Middle frontal gyrus (tissue), 1 donor: ENCODE measurements around the gene NOL9.

Experiments used
- DNase-seq: peaks from one replicate; pipeline ENCODE4 v3.0.0-alpha.2; 2015; ENCODE audit warnings: low spot score; ENCODE audit errors: extremely low spot score

The NOL9 gene

DNA sequence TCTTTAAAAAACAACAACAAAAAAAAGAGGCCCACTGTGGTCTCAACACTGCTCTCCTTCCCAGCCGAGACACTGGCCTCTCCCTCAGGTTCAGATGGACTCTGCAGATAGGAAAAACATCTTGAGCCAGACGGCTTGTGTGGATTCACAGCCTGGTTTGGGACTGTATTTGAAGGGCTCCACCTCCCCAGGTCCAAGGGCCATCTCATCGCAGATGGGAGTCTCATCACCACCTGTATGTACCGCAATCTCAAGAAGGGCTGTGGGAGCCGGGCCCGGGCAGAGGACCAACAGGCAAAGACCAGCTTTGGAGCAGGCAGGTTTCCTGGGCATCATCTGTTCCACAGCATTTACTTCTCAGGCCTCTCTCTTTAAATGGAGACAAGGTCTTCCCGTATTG lies 35.7 kb upstream of the NOL9 start:
- no peak for DNase-seq

GRCh38 chr1:6588893-6589520 lies 34.7 kb upstream of the NOL9 start:
- no peak for DNase-seq

DNA sequence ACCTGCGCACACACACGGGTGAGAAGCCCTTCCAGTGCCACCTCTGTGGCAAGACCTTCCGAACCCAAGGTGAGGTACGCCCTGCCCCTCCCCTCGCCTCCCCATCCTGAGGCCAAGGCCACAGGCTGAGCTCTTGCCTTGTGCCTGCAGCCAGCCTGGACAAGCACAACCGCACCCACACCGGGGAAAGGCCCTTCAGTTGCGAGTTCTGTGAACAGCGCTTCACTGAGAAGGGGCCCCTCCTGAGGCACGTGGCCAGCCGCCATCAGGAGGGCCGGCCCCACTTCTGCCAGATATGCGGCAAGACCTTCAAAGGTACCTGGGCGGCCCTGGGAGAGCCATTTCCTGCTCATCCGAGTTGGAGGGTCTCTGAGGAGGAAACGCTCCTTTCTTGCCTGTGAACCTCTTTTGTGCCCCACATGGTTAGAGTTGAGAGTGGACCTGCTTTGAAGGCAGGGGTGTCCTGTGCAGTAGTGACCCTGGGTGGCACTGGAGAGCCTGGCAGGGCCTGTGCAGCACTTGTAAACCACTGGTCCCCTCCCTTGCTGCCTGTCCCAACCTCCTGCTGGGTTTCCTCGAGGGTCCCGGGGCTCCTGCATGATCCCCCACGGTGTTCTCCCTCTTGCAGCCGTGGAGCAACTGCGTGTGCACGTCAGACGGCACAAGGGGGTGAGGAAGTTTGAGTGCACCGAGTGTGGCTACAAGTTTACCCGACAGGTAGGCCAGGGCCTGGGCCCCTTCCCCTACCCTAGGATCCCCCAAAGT lies 34.0 kb upstream of the NOL9 start:
- no peak for DNase-seq

DNA sequence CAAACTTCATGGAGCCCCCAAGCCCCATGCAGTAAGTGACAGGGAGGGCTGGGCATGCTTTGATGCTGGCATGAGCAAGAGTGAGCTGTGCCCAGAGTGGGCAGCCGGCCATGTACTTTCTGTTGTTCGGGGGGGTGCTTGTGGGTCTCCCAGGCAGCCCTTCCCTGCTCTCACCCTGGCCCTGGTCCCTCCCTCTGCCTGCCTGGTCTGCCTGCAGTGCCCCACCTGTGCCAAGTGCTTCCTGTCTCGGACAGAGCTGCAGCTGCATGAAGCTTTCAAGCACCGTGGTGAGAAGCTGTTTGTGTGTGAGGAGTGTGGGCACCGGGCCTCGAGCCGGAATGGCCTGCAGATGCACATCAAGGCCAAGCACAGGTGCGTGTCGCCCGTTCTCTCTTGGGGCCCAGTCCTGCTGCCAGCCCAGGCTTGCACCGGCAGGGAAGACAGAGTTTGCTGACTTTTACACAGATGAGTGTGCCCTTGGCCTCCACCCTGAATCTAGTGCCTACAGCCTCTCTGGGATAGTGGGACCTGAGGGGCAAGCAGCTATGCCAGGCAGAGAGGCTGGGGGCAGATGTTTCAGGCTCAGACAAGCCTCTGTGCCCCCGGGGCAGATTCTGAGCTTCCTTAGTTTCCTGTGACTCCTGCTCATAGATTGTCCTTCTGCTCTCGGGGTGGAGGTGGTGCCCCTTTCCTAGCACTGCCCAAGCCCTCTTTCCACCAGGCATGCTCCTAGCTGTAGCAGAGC lies 33.1 kb upstream of the NOL9 start:
- no peak for DNase-seq

DNA sequence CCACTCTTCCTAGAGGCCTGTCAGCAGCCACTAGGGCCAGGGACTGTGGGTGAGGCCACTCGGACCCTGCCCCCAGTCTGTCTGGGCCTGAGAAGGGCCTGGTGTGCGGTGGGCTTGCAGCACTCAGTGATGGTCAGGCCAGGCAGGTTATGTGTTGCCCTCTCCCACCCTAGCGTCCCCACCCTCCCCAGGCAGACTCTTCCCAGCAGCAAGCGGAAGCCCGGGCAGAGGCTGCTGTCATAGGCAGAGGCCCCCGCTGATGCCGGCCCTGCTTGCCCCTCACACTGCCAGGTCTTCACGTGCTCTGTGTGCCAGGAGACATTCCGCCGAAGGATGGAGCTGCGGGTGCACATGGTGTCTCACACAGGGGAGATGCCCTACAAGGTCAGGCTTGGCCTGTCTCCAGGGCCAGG lies 32.1 kb upstream of the NOL9 start:
- no peak for DNase-seq

DNA sequence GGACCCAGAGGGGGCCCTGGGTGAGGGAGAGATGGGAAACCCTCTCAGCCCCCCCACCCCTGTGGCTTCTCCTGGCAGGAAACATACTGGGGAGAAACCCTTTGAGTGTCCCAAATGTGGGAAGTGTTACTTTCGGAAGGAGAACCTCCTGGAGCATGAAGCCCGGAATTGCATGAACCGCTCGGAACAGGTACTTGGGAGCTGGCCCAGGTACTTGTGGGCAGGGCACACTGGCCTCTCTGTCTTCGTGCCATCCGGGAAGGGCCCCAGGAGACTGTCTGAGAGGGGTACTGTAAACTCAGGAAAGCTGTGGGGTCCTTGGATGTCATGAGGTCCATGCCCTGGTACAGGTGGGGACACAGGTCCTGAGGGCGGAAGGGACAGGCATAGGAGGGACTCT lies 31.5 kb upstream of the NOL9 start:
- DNase-seq: no peak

DNA sequence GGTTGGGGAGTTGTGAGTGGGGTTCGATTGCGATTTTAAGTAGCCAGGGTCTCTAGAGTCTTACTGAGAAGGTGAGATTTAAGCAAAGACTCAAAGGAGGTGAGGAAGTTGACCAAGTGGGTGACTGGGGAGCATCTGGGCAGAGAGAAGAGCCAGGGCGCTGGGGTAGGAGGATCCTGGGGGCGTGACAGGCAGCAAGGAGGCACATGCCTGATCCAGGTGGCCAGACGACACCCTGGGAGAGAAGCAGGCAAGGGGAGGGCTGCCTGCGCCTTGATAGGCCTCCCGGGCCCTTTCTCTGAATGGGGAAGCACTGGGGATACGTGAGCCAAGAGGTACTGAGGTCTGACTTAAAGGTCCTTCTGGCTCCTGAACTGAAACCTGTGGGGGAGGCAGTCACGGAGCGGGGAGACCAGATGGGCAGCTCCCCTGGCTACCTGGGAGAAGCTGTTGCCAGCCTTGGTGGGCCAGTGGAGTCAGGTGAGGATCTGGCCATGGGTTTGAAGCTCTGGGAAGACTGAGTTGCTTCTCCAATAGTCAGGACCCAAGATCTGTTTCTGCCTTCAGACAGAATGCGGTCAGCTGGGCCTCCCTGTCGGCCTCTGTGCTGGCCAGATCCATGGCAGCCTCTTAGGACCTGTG lies 30.9 kb upstream of the NOL9 start:
- DNase-seq: no peak

DNA sequence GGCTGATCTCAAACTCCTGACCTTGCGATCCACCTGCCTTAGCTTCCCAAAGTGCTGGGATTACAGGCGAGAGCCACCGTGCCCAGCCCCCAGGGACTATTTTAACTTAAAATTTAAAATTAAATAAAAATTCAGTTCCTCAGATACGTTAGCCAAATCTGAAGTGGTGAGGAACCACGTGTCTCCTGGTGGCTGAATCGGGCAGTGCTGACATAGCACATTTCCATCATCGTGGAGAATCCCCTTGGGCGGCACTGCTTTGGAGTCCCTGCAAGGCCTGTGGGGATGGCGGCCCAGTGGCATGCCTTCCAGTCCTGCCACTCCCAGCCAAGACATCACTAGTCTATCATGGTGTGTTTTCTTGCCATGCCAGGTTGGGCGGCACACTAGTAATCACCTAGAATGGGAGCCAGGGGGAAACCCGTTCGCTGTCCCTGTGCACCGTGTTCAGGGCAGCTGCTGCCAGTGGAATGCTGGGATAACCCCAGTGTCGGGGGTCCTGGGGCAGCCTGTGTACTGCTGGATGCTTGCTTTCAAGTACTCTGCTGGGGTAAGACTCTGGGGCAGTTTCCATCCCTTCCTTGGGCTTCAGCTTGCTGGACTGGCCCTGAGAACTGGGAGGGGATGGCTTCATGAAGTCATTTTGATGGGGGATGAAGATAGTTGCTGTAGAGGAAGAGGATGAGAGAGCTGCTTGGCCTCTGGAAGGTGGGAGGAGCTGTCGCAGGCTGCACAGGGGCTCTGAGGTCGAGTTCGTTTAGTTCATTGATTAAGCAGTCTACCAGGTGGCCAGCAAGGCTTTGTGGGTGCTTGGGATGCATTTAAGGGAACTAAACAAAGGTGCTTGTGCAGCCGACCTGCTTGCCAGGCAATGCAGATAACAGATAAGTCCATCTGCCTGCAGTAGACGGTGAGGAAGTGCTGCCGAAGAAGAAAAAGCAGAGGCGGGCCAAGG lies 30.1 kb upstream of the NOL9 start:
- DNase-seq: no peak

DNA sequence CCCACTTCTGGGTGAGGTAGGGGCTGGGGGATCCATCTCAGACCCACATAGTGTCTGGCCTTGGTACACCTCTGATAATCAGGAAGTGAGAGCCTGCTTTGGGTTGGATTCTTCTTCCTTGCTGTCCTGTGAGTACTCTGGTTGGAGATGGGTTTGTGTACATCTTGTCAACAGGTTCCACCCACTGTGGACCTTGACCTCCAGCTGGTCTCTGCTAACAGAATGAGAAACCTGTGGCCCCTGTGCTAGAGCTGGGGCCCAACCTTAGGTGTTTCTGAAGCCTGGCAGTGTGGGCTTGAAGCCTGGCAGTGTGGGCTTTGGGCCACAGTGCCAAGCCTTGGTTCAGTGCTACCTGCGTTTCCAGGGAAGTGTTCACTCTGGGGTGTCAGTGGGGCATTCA lies 28.1 kb upstream of the NOL9 start:
- no peak for DNase-seq

GRCh38 chr1:6581561-6582305 lies 27.4 kb upstream of the NOL9 start:
- DNase-seq: no peak

DNA sequence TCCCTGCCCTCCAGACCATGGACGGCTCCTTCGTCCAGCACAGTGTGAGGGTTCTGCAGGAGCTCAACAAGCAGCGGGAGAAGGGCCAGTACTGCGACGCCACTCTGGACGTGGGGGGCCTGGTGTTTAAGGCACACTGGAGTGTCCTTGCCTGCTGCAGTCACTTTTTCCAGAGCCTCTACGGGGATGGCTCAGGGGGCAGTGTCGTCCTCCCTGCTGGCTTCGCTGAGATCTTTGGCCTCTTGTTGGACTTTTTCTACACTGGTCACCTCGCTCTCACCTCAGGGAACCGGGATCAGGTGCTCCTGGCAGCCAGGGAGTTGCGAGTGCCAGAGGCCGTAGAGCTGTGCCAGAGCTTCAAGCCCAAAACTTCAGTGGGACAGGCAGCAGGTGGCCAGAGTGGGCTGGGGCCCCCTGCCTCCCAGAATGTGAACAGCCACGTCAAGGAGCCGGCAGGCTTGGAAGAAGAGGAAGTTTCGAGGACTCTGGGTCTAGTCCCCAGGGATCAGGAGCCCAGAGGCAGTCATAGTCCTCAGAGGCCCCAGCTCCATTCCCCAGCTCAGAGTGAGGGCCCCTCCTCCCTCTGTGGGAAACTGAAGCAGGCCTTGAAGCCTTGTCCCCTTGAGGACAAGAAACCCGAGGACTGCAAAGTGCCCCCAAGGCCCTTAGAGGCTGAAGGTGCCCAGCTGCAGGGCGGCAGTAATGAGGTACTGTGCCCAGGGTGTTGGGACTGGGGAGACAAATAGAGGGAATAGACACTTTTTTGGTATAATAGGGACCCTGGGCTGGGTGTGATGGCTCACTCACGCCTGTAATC lies 26.5 kb upstream of the NOL9 start:
- no peak for DNase-seq

GRCh38 chr1:6580119-6580592 lies 25.8 kb upstream of the NOL9 start:
- no peak for DNase-seq

- peak; percentile 99 for DNase-seq
These were observed 25.2 kb upstream of the NOL9 start, which contains the start of gene ZBTB48 for GRCh38 chr1:6579374-6580118. TSS of gene ZBTB48 (plus strand) at chr1:6579994. CDS start at chr1:6580610, 616 bp downstream.

DNA sequence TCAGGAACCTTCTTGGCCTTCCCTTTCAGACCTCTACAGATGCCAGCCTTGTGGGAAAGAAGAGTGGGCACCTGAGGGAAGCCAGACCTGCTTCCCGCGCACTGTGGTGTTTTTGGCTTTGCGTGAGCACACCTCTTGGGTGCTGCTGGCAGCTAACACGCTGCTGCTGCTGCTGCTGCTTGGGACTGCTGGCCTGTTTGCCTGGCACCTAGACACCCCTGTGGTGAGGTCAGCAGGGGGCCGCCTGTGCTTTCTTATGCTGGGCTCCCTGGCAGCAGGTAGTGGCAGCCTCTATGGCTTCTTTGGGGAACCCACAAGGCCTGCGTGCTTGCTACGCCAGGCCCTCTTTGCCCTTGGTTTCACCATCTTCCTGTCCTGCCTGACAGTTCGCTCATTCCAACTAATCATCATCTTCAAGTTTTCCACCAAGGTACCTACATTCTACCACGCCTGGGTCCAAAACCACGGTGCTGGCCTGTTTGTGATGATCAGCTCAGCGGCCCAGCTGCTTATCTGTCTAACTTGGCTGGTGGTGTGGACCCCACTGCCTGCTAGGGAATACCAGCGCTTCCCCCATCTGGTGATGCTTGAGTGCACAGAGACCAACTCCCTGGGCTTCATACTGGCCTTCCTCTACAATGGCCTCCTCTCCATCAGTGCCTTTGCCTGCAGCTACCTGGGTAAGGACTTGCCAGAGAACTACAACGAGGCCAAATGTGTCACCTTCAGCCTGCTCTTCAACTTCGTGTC lies 24.5 kb upstream of the NOL9 start:
- no peak for DNase-seq

DNA sequence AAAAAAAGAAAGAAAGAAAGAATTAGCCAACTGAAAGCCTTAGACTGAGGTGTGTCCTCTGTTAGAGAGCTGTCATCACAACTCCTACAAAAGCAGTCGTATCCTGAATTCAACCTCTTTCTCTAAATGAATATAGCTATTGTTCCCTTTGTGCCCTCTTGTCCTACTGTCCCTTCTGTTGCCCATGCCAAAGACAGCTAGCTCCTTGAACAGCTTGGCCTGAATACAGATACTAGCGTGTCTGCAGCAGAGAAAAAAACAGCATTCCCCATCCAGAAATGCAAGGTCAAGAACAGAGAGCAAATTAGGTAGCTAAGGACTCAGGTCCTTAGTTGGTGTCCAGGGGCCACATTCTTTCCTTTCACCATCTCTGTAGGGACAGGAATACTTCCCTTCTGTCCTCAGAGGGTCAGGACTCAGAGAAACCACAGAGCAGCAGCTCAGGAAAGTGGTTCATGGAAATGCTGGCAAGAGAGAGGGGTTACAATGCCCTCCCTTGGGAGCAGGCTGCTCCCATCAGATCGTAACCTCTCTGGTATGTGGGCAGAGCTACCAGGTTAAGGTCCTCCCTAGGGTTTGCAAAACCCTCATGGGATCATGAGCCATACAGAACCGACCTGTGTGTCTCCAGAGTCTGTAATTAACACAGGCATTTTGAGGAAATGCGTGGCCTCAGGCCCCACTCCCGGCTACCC lies 23.7 kb upstream of the NOL9 start:
- DNase-seq: no peak

GRCh38 chr1:6574818-6575217 lies 20.5 kb upstream of the NOL9 start:
- no peak for DNase-seq

- no peak for DNase-seq
These were observed 19.8 kb upstream of the NOL9 start for GRCh38 chr1:6574025-6574620.
